Ishikawa (cell line): ENCODE data around the gene PLPP2.

Experiments
- CEBPB ChIP-seq: IDR thresholded peaks from 2 replicates; pipeline ENCODE4 v1.6.1; 2012
- CREB1 ChIP-seq: IDR thresholded peaks from 2 replicates; pipeline ENCODE4 v1.6.1; 2012; ENCODE audit warnings: low read depth
- EGR1 ChIP-seq: IDR thresholded peaks from 2 replicates; pipeline ENCODE4 v1.6.1; 2012
- EP300 ChIP-seq: IDR thresholded peaks from 2 replicates; pipeline ENCODE4 v1.6.1; 2012; ENCODE audit warnings: borderline replicate concordance
- FOXM1 ChIP-seq: IDR thresholded peaks from 2 replicates; pipeline ENCODE4 v1.6.1; 2012; ENCODE audit warnings: low read depth, borderline replicate concordance
- MAX ChIP-seq: IDR thresholded peaks from 2 replicates; pipeline ENCODE4 v1.6.1; 2012
- NFIC ChIP-seq: IDR thresholded peaks from 2 replicates; pipeline ENCODE4 v1.6.1; 2012
- RAD21 ChIP-seq: IDR thresholded peaks from 2 replicates; pipeline ENCODE4 v1.6.1; 2012; ENCODE audit warnings: low read depth
- REST ChIP-seq: IDR thresholded peaks from 2 replicates; pipeline ENCODE4 v1.6.1; 2012; ENCODE audit warnings: low read depth, mild to moderate bottlenecking
- TAF1 ChIP-seq: IDR thresholded peaks from 2 replicates; pipeline ENCODE4 v1.6.1; 2012; ENCODE audit warnings: low read depth, mild to moderate bottlenecking
- TEAD4 ChIP-seq: IDR thresholded peaks from 2 replicates; pipeline ENCODE4 v1.6.1; 2012
- YY1 ChIP-seq: IDR thresholded peaks from 2 replicates; pipeline ENCODE4 v1.6.1; 2012; ENCODE audit warnings: low read depth
- ZBTB7A ChIP-seq: IDR thresholded peaks from 2 replicates; pipeline ENCODE4 v1.6.1; 2012; ENCODE audit warnings: low read depth
- TF ChIP-seq, protein P1 (sequence below): IDR thresholded peaks from 2 replicates; pipeline ENCODE4 v1.6.1; 2012

DNA sequence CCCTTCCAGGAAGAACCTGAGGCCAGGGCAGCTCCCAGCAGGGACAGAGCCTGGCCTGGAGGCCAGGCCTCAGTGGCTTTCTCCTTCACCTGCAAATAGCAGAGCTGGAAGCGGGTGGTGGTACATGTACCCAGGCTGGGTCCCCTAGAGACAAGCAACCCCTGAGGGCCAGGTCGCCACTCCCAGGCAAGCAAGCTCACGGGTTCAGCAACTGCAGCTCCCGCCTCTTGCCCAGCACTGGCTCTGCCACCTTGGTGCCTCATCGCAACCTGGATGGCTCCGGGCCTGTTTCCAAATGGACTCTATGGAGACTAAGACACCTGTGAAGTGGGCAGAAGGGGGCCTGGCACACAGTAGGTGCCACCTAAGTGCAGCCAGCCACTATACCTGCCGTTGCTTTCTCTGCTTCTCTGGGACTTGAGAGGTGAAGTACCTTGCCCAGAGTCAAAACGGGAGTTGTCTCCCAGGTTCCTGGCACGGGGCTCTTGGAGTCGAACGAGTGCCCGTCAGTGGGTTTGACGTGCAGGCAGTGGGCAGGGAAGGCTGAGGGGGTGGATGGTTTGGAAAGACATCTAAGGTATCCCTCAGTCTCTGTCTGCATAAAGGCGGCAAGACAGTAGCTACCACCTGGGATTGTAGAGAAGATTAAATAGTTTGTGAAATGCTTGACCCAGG lies 2.4 kb upstream of the PLPP2 start:
- TF ChIP-seq YY1: no peak
- TF ChIP-seq TAF1: no peak
- no peak for TF ChIP-seq EGR1
- TF ChIP-seq REST: no peak
- TF ChIP-seq MAX: no peak
- TF ChIP-seq NFIC: no peak
- TF ChIP-seq TEAD4: no peak
- no peak for TF ChIP-seq EP300
- no peak for TF ChIP-seq CREB1
- TF ChIP-seq ZBTB7A: no peak
- TF ChIP-seq RAD21: no peak
- no peak for TF ChIP-seq FOXM1
- no peak for TF ChIP-seq CEBPB
- TF ChIP-seq, protein P1, sequence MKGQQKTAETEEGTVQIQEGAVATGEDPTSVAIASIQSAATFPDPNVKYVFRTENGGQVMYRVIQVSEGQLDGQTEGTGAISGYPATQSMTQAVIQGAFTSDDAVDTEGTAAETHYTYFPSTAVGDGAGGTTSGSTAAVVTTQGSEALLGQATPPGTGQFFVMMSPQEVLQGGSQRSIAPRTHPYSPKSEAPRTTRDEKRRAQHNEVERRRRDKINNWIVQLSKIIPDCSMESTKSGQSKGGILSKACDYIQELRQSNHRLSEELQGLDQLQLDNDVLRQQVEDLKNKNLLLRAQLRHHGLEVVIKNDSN: no peak
